GM19025 (cell line): Measurements from ENCODE around the gene ASGR1.
A peak's percentile ranks its signal among the peaks of the same experiment; 100 is the strongest.
"Not testable (repeated sequence)": the region's sequence is repeated elsewhere in the genome, so short reads cannot be mapped to it uniquely, and the experiment has no call there.

Source experiments
- ATAC-seq: cut with Tn5 transposase; IDR thresholded peaks from one replicate; pipeline ENCODE4 v1.9.1; 2021; ENCODE audit warnings: mild to moderate bottlenecking, low read depth, moderate library complexity; ENCODE audit not compliant: unreplicated experiment

The ASGR1 gene

GRCh38 chr17:7168841-7169564, 10.2 kb downstream of the ASGR1 start:
- not testable (repeated sequence) for ATAC-seq

GRCh38 chr17:7167832-7168231, 11.3 kb downstream of the ASGR1 start:
- ATAC-seq: no peak

GRCh38 chr17:7166873-7167272, 12.3 kb downstream of the ASGR1 start:
- ATAC-seq: no peak

DNA sequence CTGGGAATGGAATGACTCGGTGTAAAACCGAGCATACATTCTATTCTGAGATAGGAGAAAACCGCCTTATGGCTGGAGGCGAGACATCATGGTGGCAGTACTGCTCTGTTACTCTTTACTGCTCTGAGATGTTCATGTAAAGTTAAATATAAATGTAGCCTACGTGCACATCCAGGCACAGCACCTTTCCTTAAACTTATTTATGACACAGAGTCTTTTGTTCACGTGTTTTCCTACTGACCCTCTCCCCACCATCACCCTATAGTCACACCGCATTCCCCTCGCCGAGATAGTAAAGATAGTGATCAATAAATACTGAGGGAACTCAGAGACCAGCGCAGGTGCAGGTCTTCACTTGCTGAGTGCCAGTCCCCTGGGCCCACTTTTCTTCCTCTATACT, 19.6 kb downstream of the ASGR1 start:
- ATAC-seq: not testable (repeated sequence)

DNA sequence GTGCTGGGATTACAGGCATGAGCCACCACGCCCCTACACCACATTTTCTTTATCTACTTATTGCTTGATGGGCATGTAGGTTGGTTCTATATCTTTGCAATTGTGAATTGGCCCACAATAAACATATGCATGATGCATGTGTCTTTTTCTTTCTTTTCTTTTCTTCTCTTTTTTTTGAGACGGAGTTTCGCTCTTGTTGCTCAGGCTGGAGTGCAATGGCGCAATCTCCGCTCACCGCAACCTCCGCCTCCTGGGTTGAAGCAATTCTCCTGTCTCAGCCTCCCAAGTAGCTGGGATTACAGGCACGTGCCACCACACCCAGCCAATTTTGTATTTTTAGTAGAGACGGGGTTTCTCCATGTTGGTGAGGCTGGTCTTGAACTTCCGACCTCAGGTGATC, 20.7 kb downstream of the ASGR1 start:
- ATAC-seq: not testable (repeated sequence)

GRCh38 chr17:7156342-7156940, 22.7 kb downstream of the ASGR1 start:
- no peak for ATAC-seq

DNA sequence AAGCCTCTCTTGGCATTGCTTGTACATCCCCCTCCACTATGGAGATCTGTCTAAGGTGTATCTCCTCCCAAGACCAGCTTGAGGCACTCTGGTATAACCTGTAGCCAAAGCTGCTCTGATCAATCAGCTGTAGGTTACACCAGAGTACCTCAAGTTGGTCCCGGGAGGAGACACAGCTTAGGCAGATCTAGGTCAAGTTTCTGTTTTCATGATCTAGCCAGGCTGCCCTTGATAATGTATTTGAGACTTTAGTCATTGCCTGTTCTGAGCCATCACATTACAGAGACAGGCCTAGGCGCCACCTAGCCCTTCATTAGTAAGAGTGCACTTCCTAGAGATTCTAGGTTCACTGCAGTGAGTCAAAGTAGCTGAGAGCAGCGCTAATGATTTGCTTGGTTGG, 31.4 kb downstream of the ASGR1 start:
- no peak for ATAC-seq

DNA sequence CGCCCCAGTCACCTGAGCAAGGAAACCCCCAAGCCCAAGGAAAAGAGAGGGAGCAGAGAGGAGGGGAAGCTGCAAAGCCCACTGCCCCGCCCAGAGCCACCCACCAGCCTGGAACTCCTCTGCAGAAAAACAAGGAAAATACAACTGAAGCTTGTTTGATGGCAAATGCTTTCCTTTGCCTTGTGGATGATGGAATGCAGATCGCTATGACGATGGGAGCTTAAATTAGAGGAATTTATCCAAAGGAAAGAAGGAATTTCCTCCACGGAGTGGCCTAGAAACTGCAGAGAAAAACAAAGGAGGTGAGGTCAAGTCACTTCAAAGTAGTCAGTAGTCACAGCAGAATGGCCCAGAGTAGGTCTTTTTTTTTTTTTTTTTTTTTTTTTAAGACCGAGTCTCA, 33.1 kb downstream of the ASGR1 start:
- no peak for ATAC-seq

- ATAC-seq: no peak
Measured at GRCh38 chr17:7144213-7144612, 35.0 kb downstream of the ASGR1 start.

GRCh38 chr17:7141824-7142223, 37.3 kb downstream of the ASGR1 start:
- no peak for ATAC-seq

DNA sequence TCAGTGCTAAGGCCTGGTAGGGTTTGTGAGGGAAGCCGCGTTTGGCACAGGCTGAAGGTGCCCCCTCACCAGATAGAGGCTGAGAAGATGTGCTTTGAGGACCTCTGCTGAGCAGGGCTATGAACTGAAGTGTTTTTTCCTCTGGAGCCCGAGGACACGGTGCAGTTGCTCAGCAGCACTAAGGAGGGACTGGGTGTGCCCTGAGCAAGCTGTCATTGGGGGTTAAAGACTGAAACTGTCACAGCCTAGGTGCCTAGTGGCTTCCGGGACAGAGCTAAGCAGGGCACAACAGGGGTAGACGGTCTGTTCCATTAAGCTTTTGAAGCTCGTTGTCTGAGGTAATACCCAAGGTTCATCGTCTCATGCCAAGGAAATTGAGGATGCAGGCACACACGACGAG, 39.8 kb downstream of the ASGR1 start:
- no peak for ATAC-seq

- no peak for ATAC-seq
Measured at GRCh38 chr17:7138800-7139381, 40.3 kb downstream of the ASGR1 start.

DNA sequence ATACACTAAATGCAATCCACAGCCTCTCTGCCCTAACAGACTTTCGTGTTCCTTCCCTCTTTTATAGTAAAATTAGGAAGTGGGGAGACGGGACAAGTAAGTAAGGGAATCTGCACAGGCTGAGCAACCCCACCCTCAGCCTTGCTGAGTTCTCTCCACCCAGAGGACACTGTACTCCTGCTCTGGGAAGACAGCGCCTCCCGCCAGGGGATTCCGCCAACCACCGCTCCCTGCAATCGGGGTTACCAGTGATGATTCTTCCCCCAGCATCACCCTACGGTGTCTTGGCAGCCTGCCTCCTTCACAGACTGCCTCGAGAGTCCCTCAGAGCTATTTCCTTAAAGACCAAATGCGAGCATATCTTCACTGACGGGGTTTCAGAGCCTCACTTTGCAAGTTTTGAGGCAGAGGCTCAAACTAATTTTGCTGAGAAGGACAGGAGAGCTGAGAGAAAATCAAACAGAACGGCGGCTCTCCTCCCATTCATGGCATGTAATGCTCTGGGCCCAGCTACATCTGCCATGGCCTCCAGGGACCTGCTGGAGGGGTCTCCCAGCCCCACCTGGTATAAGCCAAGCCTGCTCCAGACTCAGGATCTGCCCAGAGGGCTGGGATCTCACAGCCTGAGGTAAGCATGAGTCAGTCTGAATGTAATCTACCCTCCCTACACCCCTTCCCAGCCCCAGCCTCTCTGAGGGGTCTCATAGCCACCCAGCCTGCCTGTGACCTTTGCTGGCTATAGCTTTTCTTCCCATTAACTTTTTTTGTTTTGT, 41.8 kb downstream of the ASGR1 start:
- ATAC-seq: no peak

- ATAC-seq: no peak
Measured at GRCh38 chr17:7136266-7136877, 42.8 kb downstream of the ASGR1 start.

GRCh38 chr17:7133916-7134315, 45.3 kb downstream of the ASGR1 start:
- no peak for ATAC-seq

- ATAC-seq: no peak
Measured at GRCh38 chr17:7133424-7133823, 45.7 kb downstream of the ASGR1 start.

GRCh38 chr17:7132511-7133094, 46.6 kb downstream of the ASGR1 start:
- peak; percentile 70 for ATAC-seq

DNA sequence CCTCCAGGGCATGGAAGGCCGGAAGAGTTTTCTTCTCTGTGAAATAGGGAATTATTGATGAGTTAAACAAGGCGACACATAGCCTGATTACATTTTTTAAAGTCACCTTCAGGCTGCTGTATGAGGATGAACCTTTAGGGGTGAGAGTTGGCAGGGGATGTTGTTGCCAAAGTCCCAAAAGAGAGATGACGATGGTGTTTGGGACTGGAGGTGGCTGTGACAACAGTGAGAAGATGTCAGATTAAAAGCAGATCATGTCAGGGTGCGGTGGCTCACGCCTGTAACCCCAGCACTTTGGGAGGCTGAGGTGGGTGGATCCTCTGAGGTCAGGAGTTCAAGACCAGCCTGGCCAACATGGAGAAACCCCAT, 47.8 kb downstream of the ASGR1 start:
- no peak for ATAC-seq

- ATAC-seq: no peak
Measured at GRCh38 chr17:7130621-7131422, 48.3 kb downstream of the ASGR1 start.

GRCh38 chr17:7129311-7129710, 49.9 kb downstream of the ASGR1 start:
- ATAC-seq: no peak
